GM15510 (cell line): ENCODE data around the gene CNNM4.

ENCODE experiments used
- POLR2A ChIP-seq: IDR thresholded peaks from 3 replicates; pipeline ENCODE4 v1.6.1; 2011; ENCODE audit warnings: borderline replicate concordance; ENCODE audit not compliant: insufficient read length; ENCODE audit errors: extremely low read depth

CNNM4 gene

DNA sequence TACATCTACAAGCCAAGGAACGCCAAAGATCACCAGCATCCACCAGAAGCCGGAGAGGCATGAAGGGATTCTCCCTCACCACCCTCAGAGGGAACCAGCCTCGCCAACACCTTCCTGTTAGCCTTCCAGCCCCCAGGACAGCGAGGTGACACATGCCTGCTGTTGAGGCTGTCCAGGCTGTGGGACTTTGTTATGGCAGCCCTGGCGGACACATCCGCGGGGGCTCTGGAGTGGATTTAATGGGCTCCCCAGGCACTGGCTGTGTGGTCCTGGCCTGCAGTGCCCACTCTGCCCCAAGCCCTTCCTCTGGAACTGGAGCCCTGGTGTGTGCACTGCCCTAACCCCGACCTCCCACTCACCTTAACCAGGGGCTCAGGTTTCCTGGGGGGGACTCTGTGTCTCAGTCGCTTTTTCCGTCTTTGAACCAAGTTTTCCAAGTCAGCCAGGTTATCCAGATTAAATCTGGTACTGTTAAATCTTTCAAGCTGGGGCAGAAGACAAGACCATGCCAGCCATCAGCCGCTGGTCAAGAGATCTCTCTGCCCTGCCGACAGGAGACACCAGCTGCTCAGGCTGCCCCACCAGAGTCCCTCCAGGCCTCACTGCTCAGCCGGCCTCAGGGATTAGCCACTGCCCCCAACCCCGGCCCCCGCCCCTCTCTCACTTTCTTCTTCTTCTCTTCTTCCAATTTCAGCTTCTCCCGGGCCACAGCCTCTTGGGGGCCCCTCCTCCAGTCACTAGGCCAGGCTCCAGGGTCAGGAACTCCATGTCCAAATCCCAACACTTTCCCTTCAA lies 81.2 kb downstream of the CNNM4 start:
- no peak for TF ChIP-seq POLR2A

DNA sequence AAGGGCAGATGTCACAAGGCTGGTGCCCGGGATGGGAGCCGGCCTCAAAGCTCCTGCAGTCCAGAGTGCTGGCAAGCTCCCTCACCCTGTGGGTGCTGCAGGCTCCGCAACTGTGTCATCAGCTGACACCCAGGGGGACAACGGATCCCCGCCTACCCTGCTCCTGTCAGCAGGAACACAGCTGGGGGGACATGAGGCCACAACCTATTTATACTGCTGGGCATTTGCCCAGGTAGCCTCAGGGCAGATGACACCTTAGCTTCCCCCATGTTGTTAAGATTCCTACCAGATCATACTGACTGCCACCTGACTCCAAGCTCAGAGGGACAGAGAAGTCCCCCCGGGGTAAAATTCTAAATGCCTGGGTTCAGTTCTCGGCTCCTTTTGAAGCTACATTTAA lies 81.9 kb downstream of the CNNM4 start:
- no peak for TF ChIP-seq POLR2A

DNA sequence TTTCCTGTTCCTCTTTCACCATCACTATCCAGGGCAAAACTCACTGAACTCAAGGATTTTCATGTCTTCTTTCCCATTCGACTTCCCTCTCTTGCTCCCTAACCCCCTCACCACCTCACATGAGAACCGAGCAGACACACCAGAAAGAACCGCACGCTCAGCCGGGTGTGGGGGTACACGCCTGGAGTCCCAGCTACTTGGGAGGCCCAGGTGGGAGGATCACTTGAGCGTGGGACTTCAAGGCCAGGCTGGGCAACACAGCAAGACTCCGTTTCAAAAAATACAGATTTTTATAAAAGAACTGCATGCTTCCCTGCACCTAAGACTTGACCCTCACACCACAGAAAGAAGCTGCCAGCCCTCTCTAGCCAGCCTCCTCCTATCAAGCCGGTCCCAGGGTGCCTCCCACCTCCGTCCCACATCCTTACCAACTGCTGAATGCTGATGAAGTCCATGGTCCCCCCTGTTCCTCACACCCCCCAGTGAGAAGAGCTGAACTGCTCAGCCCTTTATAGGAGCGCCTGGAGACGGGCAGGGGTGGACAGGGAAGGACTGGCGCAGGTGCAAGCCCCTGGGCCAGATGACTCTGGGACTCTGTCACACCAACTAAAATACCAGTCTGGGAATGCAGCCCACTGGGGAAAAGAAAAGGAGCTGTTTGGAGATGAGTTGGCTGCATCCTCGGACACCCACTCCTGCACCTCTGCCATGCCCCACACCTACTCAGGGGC lies 83.0 kb downstream of the CNNM4 start, which contains the start of gene ANKRD23:
Gene ANKRD23, minus strand, starts transcription at position 484 of the 731 bp plus-strand sequence. Its CDS starts 29 bp downstream, at position 455.
- TF ChIP-seq POLR2A = no peak

DNA sequence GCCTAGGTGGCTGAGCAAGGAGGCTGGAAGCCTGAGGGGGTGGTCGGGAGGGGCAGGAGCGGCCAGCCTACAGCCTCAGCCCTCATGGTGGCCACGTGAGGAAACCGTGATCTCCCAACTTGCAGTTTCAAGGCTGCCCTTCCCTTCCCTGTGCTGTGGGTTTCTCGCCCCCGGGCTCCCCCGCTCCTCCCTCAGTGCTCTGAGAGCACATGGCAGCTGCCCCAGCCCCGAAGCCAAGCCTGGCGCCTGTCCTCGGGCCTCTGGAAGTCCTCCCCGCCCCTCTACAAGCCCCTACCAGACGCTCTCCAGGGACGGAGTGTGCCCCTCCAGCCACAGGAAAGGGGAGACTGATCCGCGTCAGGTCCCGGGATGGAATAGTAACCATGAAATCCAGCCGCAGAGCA lies 83.7 kb downstream of the CNNM4 start:
- TF ChIP-seq POLR2A = no peak

DNA sequence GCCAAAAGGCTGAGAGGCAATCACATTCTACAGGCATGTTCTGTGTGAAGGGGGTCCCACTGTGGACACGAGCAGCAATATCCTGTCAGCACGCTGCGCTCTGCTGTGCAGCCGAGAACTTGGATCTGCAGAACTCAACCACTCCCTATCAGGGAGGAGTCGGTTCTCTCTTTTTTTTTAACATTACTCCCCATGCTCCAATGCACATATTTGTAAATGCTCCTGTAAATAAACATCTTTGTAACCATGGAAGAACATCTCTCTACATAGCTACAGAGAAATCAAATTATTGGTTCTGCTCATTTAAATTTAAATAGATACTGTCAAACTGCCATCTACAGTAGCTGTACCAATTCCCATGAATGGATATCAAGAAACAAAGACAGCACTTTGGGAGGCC lies 86.1 kb downstream of the CNNM4 start:
- TF ChIP-seq POLR2A = no peak

DNA sequence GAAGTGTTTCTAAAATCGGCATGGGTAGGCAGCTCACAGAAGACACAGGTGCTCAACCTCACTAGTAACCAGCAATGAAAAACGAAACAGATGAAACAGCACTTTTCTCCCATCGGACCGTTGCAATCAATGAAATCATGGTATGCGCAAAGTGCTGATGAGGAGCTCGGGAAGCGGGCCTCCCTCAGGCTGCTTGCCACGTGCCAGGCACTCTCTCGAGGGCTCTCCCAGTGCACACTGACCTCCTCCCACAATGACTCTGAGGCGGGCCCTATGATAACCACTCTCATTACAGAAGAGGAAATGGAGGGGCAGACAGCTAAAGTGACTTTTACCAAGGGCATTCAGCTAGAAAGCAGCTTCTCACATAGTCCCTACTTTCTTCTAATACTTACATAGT lies 86.9 kb downstream of the CNNM4 start:
- TF ChIP-seq POLR2A = no peak

DNA sequence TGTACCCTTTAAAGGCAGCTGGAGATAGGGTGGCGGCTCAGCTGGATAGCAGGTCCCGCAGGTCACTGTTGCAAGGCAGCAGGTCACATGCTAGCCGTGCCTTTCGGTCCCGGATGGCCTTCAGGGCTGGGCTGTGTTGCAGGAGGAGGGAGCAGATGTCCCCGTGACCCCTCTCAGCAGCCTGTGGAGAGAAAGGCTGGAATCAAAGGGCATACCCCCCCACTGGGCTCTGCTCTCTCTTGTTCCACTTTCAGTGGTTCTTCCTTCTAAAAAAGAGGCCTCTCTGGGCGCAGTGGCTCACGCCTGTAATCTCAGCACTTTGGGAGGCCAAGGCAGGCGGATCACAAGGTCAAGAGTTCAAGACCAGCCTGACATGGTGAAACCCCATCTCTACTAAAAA lies 87.6 kb downstream of the CNNM4 start:
- no peak for TF ChIP-seq POLR2A

DNA sequence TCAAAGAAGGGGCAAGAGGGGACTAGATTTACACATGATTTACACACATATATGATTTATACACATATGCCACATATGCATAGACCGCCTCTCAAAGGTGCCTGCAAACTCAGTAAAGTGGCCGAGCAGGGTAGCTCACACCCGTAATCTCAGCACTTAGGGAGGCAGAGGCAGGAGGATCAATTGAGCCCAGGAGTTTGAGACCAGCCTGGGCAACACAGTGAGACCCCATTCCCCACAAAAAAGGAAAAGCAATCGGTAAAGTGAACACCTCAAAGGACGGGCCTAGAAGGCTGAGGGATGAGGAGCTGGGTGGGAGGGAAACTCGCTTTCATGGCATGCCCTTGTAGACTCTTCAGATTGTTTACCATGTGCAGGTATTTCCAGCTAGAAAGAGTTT lies 92.0 kb downstream of the CNNM4 start:
- no peak for TF ChIP-seq POLR2A

DNA sequence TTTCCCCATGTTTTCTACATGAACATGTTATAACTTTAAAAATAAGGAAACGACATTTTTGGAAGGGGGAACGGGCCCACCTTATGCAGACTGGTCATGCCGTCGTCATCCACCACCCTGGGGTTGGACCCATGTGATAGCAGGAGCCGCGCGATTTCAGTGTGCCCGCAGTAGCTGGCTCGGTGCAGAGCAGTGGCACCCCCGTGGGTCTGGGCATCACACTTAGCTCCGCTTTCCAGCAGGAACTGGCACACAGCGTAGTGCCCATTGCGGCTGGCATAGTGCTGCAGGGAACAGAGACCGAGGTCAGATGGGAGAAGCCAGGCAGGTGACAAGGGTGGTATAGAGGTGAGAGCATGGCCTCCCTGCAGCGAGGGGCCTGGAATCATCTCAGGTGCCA lies 92.6 kb downstream of the CNNM4 start:
- no peak for TF ChIP-seq POLR2A

DNA sequence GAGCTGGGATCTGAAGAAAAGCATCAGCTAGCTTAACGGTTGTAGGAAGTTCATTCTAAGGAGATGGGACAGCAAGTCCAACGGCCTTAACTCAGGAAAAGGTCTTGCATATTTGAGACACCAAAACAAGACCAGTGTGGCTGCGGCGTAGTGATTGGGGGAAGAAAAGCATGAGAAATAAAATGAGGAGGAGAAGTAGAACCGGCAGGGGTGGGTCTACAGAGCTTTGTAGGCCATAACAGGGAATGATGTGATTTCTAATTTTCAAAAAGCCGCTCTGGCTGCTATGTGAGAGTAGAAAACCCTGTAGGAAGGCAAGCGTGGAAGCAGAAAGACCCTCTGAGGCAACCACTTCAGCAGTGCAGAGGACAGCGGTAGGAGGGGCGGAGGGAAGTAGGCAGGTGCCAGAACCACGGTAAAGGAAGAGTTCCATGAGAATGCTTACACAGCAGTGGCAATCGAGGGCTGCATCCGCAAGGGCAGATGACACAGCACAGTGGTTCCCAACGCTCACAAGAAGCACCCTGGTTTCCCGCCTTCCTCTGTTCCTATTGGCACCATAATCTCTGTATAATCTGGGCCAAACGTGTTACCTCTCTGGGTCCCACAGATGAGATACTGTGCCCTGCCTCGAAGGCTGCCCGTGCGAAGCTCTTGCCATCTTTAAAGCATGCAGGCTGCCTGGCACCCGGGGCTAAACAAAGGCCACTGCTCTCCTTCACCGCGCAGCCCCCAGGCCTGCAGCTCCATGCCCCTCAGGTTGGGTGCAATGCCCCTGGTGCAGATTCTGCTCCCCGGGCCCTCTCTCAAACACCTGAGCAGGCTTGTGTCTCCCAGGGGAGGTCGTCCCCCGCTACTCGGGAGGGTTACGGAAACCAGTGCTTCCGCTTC lies 96.3 kb downstream of the CNNM4 start:
- TF ChIP-seq POLR2A = no peak

DNA sequence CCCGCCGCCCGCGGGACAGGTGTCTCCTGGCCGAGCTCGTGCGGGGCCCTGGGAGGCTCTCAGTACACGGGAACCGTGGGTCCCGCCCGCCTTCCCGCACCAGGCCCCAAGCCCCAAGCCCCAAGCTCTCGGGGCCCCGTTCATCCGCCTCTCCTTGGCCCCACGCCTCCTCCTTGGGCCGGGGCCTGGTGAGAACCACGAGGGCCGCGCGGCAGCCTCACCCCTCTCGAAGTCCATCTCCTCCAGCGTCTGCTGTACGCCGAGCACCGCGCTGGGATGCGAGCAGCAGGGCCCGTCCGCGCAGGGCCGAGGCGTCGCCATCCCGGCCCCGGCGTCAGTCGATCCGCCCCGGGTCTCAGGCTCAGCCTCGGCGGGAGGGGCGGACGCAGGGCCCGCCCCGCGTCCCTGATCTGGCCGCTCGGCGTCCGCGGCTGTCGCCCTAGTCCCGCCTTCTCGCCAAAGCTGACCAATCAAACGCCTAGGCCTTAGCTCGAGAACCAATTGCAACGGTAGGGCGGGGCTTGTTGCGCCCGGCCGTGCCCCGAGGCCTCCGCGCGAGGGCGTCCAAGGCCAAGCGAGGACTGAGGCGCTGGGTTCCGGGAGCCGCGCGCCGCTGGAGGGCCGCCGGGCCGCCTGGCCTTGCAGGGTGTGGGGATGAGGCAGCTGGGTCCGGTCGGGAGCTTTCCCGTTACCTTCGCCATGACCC lies 97.1 kb downstream of the CNNM4 start, which contains the start of gene ANKRD39:
Gene ANKRD39, minus strand, starts transcription at position 350 of the 706 bp plus-strand sequence. Its CDS starts 29 bp downstream, at position 321.
- TF ChIP-seq POLR2A = peak; percentile 93

DNA sequence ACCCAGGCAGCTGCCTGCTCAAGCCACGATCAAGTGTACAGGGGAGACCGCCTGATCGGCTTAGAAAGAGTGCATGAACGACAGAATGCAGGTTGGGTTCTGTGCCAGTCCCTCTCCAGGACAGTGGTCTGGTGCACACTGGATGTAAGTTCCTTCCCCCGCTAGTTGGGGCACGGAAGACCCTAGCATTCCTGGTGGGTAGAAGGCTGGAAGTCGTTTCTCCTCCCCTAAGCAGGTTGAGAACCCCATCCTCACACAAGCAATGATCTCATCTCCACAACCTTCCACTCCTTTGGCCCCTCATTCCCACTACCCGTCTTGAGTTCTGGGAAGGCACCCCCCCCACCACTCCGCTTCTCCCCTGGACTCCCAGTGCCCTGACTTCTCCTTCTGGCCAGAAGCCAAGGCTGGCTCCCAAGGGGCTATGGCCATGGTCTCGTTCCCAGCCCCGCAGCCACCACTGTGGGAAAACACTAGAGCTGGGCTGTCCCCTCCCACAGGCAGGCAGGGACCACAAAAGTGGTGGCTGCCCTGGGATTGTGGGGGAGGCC lies 98.5 kb downstream of the CNNM4 start:
- no peak for TF ChIP-seq POLR2A

DNA sequence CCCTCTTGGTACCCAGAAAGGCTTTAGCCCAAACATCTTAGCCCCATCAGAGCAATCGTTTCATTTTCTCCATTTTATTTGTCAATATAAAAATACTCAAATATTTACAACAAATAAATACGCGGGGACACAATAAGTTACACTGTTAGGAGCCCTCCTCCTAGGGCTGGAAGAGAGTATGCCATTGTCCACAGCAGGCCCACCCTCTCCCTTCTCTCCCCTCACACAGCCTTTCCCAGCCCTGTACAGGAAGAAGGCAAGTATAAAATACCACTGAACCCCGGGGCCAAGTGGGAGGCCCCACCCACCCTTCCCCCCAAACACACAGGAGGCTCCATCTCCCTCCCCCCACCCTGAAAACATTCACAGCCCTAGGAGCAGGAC lies 99.0 kb downstream of the CNNM4 start:
- TF ChIP-seq POLR2A = no peak
